ENCODE results near the gene ALPG. TPM values are rescaled to one million over a fixed set of nuclear protein-coding genes. Genes with fewer than 3 reads are reported as not detected.
"Not testable (repeated sequence)": the region's sequence is repeated elsewhere in the genome, so short reads cannot be mapped to it uniquely, and the experiment has no call there.

The ALPG gene
- not detected for total RNA-seq

DNA sequence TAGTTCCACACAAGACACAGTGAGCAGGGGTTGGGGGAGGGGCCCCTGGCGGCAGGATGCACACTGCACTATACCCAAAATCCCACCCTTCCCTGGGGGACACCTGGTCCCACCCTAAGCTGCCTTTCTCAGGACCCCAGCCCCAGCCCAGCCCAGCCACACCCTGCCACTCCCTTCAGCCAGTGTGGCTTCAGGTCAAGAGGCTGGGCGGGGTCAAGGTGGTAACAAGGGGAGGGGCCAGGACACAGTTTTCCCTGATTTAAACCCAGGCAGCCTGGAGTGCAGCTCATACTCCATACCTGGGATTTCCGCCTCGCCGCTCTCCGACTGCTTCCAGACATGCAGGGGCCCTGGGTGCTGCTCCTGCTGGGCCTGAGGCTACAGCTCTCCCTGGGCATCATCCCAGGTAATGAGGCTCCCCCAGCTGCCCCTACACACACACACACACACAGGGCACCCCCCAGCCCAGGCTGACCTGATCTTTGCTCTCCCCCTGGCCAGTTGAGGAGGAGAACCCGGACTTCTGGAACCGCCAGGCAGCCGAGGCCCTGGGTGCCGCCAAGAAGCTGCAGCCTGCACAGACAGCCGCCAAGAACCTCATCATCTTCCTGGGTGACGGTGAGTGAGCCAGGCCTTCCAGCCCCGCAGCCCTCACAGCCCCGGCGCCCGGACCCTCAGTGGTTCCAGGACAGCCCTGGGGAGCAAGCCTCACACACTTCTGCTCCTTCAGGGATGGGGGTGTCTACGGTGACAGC, at the start of gene ALPG:
TSS of gene ALPG (plus strand) at position 289 of the 755 bp plus-strand sequence. CDS start at position 340, 51 bp downstream.
- Histone ChIP-seq H3K4me1 (ENCODE audit: control insufficient read depth in 3 of 3, insufficient read depth in 3 of 3, low read length in 3 of 3) (no peaks in the 10 kb centered on the region), H3K9ac (ENCODE audit: low read depth in 1 of 3, low read length in 3 of 3) (no peak within 1 kb of the TSS), H3K27ac (ENCODE audit: low read depth, low read length) (no peak within 1 kb of the TSS), H3K9me3 (ENCODE audit: control insufficient read depth in 3 of 3, low read length in 3 of 3) (no peaks in the 10 kb centered on the region), H3K27me3 (ENCODE audit: control insufficient read depth in 3 of 3, insufficient read depth in 3 of 3, low read length in 3 of 3) (peaks cover 10 to 19% (median 11%) of the 10 kb centered on the region in 3 donors), H3K36me3 (ENCODE audit: control insufficient read depth in 3 of 3, insufficient read depth in 3 of 3, low read length in 3 of 3) (no peaks in the 10 kb centered on the region), H3K4me3 (ENCODE audit: low read length in 3 of 3) (no peak within 1 kb of the TSS)

- H3K36me3 ChIP-seq (ENCODE audit: control insufficient read depth in 3 of 3, insufficient read depth in 3 of 3, low read length in 3 of 3), result no peaks in the 10 kb centered on the region
- peaks cover 0 to 4% (median 0%) of the 10 kb centered on the region in 3 donors for H3K4me1 ChIP-seq (ENCODE audit: control insufficient read depth in 3 of 3, insufficient read depth in 3 of 3, low read length in 3 of 3)
- H3K9ac ChIP-seq (ENCODE audit: low read depth in 1 of 3, low read length in 3 of 3), result no peak overlapping the region
- H3K27me3 ChIP-seq (ENCODE audit: control insufficient read depth in 3 of 3, insufficient read depth in 3 of 3, low read length in 3 of 3), result no peaks in the 10 kb centered on the region
- no peak overlapping the region for H3K4me3 ChIP-seq (ENCODE audit: low read length in 3 of 3)
- H3K27ac ChIP-seq (ENCODE audit: low read depth, low read length), result no peak overlapping the region
- H3K9me3 ChIP-seq (ENCODE audit: control insufficient read depth in 3 of 3, low read length in 3 of 3), result no peaks in the 10 kb centered on the region
These were observed 45.0 kb upstream of the ALPG start for GRCh38 chr2:232361646-232362045.

- H3K9me3 ChIP-seq (ENCODE audit: control insufficient read depth in 3 of 3, low read length in 3 of 3), result no peaks in the 10 kb centered on the region
- H3K4me1 ChIP-seq (ENCODE audit: control insufficient read depth in 3 of 3, insufficient read depth in 3 of 3, low read length in 3 of 3), result peaks cover 0 to 4% (median 0%) of the 10 kb centered on the region in 3 donors
- H3K4me3 ChIP-seq (ENCODE audit: low read length in 3 of 3), result no peak overlapping the region
- no peaks in the 10 kb centered on the region for H3K36me3 ChIP-seq (ENCODE audit: control insufficient read depth in 3 of 3, insufficient read depth in 3 of 3, low read length in 3 of 3)
- H3K9ac ChIP-seq (ENCODE audit: low read depth in 1 of 3, low read length in 3 of 3), result no peak overlapping the region
- no peak overlapping the region for H3K27ac ChIP-seq (ENCODE audit: low read depth, low read length)
- H3K27me3 ChIP-seq (ENCODE audit: control insufficient read depth in 3 of 3, insufficient read depth in 3 of 3, low read length in 3 of 3), result peaks cover 0 to 1% (median 0%) of the 10 kb centered on the region in 3 donors
These were observed 44.3 kb upstream of the ALPG start for GRCh38 chr2:232362174-232362900.

- not testable (repeated sequence) for H3K27ac ChIP-seq (ENCODE audit: low read depth, low read length); H3K4me1 ChIP-seq (ENCODE audit: control insufficient read depth in 3 of 3, insufficient read depth in 3 of 3, low read length in 3 of 3); H3K4me3 ChIP-seq (ENCODE audit: low read length in 3 of 3); H3K36me3 ChIP-seq (ENCODE audit: control insufficient read depth in 3 of 3, insufficient read depth in 3 of 3, low read length in 3 of 3); H3K27me3 ChIP-seq (ENCODE audit: control insufficient read depth in 3 of 3, insufficient read depth in 3 of 3, low read length in 3 of 3); H3K9ac ChIP-seq (ENCODE audit: low read depth in 1 of 3, low read length in 3 of 3); H3K9me3 ChIP-seq (ENCODE audit: control insufficient read depth in 3 of 3, low read length in 3 of 3)
These were observed 43.4 kb upstream of the ALPG start for GRCh38 chr2:232363064-232363783.

DNA sequence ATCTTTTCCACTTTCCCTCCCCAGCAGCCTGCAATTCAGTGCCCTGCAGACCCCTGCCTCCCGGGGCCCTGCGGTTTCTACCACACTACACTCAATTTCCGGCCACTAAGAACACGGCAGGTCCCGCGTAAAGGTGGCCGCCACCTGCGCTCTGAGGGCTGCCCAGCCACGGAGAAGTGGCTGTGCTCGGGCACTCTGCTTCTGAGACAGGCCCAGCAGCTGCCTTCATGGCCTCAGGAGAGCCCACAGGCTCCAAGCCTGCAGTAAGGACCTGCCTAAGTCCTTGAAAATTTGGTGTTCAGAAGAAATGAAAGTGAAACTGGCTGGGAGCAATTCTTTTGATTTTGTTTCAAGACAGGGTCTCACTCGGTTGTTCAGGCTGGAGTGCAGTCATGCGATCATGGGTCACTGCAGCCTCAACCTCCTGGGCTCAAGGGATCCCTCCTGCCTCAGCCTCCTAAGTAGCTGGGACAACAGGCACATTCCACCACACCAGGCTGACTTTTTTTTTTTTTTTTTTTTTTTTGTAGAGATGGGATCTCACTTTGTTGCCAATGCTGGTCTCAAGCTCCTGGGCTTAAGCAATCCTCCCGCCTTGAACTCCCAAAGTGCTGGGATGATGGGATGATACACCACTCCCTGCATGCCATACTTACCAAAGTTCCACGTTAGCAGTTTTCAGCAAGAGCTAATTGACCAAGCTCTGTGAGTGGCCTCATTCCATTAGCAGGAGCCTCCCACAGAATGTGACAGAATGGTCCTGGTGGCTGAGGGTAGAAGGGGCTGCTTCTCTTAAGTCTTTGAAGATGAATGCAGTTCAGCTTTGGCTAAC, 42.6 kb upstream of the ALPG start:
- Histone ChIP-seq H3K27me3 (ENCODE audit: control insufficient read depth in 3 of 3, insufficient read depth in 3 of 3, low read length in 3 of 3) (peaks cover 0 to 8% (median 0%) of the 10 kb centered on the region in 3 donors), H3K27ac (ENCODE audit: low read depth, low read length) (no peak overlapping the region), H3K9me3 (ENCODE audit: control insufficient read depth in 3 of 3, low read length in 3 of 3) (no peaks in the 10 kb centered on the region), H3K4me1 (ENCODE audit: control insufficient read depth in 3 of 3, insufficient read depth in 3 of 3, low read length in 3 of 3) (peaks cover 0 to 4% (median 0%) of the 10 kb centered on the region in 3 donors), H3K36me3 (ENCODE audit: control insufficient read depth in 3 of 3, insufficient read depth in 3 of 3, low read length in 3 of 3) (no peaks in the 10 kb centered on the region), H3K9ac (ENCODE audit: low read depth in 1 of 3, low read length in 3 of 3) (peak overlapping the region in 1 of 3 donors; percentile 16), H3K4me3 (ENCODE audit: low read length in 3 of 3) (no peak overlapping the region)

- H3K9ac ChIP-seq (ENCODE audit: low read depth in 1 of 3, low read length in 3 of 3); H3K9me3 ChIP-seq (ENCODE audit: control insufficient read depth in 3 of 3, low read length in 3 of 3); H3K27me3 ChIP-seq (ENCODE audit: control insufficient read depth in 3 of 3, insufficient read depth in 3 of 3, low read length in 3 of 3); H3K4me3 ChIP-seq (ENCODE audit: low read length in 3 of 3); H3K4me1 ChIP-seq (ENCODE audit: control insufficient read depth in 3 of 3, insufficient read depth in 3 of 3, low read length in 3 of 3); H3K36me3 ChIP-seq (ENCODE audit: control insufficient read depth in 3 of 3, insufficient read depth in 3 of 3, low read length in 3 of 3); H3K27ac ChIP-seq (ENCODE audit: low read depth, low read length): not testable (repeated sequence)
These were observed 41.6 kb upstream of the ALPG start for GRCh38 chr2:232364806-232365594.

GRCh38 chr2:232365621-232366321, 40.9 kb upstream of the ALPG start:
- H3K27me3 ChIP-seq (ENCODE audit: control insufficient read depth in 3 of 3, insufficient read depth in 3 of 3, low read length in 3 of 3), result peaks cover 0 to 8% (median 0%) of the 10 kb centered on the region in 3 donors
- H3K36me3 ChIP-seq (ENCODE audit: control insufficient read depth in 3 of 3, insufficient read depth in 3 of 3, low read length in 3 of 3), result no peaks in the 10 kb centered on the region
- H3K4me3 ChIP-seq (ENCODE audit: low read length in 3 of 3), result no peak overlapping the region
- peaks cover 0 to 4% (median 0%) of the 10 kb centered on the region in 3 donors for H3K4me1 ChIP-seq (ENCODE audit: control insufficient read depth in 3 of 3, insufficient read depth in 3 of 3, low read length in 3 of 3)
- no peak overlapping the region for H3K9ac ChIP-seq (ENCODE audit: low read depth in 1 of 3, low read length in 3 of 3)
- no peak overlapping the region for H3K27ac ChIP-seq (ENCODE audit: low read depth, low read length)
- H3K9me3 ChIP-seq (ENCODE audit: control insufficient read depth in 3 of 3, low read length in 3 of 3), result no peaks in the 10 kb centered on the region

DNA sequence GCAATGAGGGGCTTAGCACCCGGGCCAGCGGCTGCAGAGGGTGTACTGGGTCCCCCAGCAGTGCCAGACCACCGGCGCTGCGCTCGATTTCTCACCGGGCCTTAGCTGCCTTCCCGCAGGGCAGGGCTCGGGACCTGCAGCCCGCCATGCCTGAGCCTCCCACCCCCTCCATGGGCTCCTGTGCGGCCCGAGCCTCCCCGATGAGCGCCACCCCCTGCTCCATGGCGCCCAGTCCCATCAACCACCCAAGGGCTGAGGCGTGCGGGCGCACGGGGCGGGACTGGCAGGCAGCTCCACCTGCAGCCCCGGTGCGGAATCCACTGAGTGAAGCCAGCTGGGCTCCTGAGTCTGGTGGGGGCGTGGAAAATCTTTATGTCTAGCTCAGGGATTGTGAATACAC, 40.2 kb upstream of the ALPG start:
- H3K4me3 ChIP-seq (ENCODE audit: low read length in 3 of 3); H3K36me3 ChIP-seq (ENCODE audit: control insufficient read depth in 3 of 3, insufficient read depth in 3 of 3, low read length in 3 of 3); H3K27me3 ChIP-seq (ENCODE audit: control insufficient read depth in 3 of 3, insufficient read depth in 3 of 3, low read length in 3 of 3); H3K27ac ChIP-seq (ENCODE audit: low read depth, low read length); H3K9ac ChIP-seq (ENCODE audit: low read depth in 1 of 3, low read length in 3 of 3); H3K4me1 ChIP-seq (ENCODE audit: control insufficient read depth in 3 of 3, insufficient read depth in 3 of 3, low read length in 3 of 3); H3K9me3 ChIP-seq (ENCODE audit: control insufficient read depth in 3 of 3, low read length in 3 of 3): not testable (repeated sequence)
